Sigmoid colon (tissue), 4 donors: ENCODE measurements around the gene JADE3.

Source experiments
- EP300 ChIP-seq, 4 donors: sonication (generic); formaldehyde crosslinking; IDR thresholded peaks; one replicate each; pipeline ENCODE4 v1.6.1; 2017; ENCODE audit warnings: antibody characterized with exemption in 4 of 4
- POLR2A ChIP-seq, 2 donors: fragments of 450-650 bp; IDR thresholded peaks; one replicate each; pipeline ENCODE4 v1.6.1; 2016; ENCODE audit warnings: antibody characterized with exemption in 2 of 2, mild to moderate bottlenecking in 2 of 2, moderate library complexity in 2 of 2
- POLR2AphosphoS5 ChIP-seq, 4 donors: sonication (generic); formaldehyde crosslinking; IDR thresholded peaks; one replicate each; pipeline ENCODE4 v1.6.1; 2017; ENCODE audit warnings: antibody characterized with exemption in 4 of 4
- TF ChIP-seq, protein P1 (sequence below), 4 experiments: fragments of 450-650 bp in 3 of 4; fragments of 200-600 bp in 1 of 4; IDR thresholded peaks; one replicate each; pipeline ENCODE4 v1.5.1; 2016 to 2019; ENCODE audit warnings: antibody characterized with exemption in 4 of 4, mild to moderate bottlenecking in 3 of 4, moderate library complexity in 2 of 4

DNA sequence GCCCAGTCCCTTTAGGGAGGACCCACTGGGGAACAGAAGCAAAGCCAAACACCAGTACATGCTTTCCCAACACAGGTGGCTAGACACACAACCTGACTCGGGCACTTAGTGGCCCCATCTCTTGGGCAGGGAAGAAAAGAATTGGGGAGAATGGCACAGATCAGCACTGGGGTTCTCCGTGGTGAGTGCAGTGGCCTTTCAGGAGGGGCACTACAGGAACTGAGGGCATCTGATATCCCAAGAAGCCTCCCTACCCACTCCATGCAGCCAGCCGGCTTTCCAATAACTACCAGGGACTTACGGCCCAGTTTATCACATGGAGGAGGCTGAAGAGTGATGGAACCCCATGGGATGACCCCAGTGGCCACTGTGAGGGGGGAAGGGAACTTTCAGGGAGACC is 189.0 kb downstream of the JADE3 start:
- TF ChIP-seq POLR2AphosphoS5 (IDR thresholded peaks at IDR 0.05), result no peak
- TF ChIP-seq, protein P1, sequence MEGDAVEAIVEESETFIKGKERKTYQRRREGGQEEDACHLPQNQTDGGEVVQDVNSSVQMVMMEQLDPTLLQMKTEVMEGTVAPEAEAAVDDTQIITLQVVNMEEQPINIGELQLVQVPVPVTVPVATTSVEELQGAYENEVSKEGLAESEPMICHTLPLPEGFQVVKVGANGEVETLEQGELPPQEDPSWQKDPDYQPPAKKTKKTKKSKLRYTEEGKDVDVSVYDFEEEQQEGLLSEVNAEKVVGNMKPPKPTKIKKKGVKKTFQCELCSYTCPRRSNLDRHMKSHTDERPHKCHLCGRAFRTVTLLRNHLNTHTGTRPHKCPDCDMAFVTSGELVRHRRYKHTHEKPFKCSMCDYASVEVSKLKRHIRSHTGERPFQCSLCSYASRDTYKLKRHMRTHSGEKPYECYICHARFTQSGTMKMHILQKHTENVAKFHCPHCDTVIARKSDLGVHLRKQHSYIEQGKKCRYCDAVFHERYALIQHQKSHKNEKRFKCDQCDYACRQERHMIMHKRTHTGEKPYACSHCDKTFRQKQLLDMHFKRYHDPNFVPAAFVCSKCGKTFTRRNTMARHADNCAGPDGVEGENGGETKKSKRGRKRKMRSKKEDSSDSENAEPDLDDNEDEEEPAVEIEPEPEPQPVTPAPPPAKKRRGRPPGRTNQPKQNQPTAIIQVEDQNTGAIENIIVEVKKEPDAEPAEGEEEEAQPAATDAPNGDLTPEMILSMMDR (IDR thresholded peaks at IDR 0.05), result no peak
- TF ChIP-seq EP300 (IDR thresholded peaks at IDR 0.05), result no peak
- no peak for TF ChIP-seq POLR2A (IDR thresholded peaks at IDR 0.05)
